SU-DHL-6 (cell line): ENCODE results near the gene CTNND2.

Experiments
- CTCF ChIP-seq: fragments of 200-600 bp; sonication (generic); IDR thresholded peaks from one replicate; pipeline ENCODE4 v1.5.1; 2017; ENCODE audit warnings: antibody characterized with exemption, mild to moderate bottlenecking, low read length, moderate library complexity; ENCODE audit not compliant: insufficient read depth, poor library complexity, severe bottlenecking
- EZH2phosphoT487 ChIP-seq: fragments of 200-600 bp; sonication (generic), shearing (Covaris generic); conservative IDR thresholded peaks from 2 replicates; pipeline ENCODE4 v1.6.1; 2018; ENCODE audit warnings: mild to moderate bottlenecking, antibody characterized with exemption, low read length, moderate library complexity, mixed read lengths

- no peak for TF ChIP-seq CTCF
- no peak for TF ChIP-seq EZH2phosphoT487
Measured at GRCh38 chr5:11681796-11682195, 222.4 kb downstream of the CTNND2 start.
